Measurements from ENCODE around the gene TLL2.

TLL2 gene

DNA sequence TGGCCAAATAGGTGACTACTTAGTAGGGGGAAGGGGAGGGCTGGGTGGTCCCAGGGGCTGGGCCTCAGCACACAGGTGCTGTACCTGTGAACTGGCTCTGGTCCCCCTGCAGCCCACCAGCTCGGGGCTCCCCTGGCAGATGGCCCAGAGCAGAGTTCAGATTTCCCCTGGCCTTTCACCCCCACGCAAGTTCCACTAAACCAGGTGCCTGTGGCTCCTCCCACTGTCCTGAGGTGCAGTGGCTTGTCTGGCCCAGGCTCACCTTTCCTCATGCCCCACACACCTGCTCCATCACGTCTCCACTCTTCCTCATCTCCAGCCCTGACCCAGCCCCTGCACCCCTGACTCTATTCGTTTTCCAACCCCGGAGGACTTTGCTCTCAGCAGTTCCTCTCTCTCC, 107.6 kb downstream of the TLL2 start:
- TF ChIP-seq, protein P1, sequence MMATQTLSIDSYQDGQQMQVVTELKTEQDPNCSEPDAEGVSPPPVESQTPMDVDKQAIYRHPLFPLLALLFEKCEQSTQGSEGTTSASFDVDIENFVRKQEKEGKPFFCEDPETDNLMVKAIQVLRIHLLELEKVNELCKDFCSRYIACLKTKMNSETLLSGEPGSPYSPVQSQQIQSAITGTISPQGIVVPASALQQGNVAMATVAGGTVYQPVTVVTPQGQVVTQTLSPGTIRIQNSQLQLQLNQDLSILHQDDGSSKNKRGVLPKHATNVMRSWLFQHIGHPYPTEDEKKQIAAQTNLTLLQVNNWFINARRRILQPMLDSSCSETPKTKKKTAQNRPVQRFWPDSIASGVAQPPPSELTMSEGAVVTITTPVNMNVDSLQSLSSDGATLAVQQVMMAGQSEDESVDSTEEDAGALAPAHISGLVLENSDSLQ (IDR thresholded peaks at IDR 0.05) = no peak
- TF ChIP-seq L3MBTL2 (conservative IDR thresholded peaks at IDR 0.05) = no peak
- no peak for TF ChIP-seq CTBP1 (IDR thresholded peaks at IDR 0.05; ENCODE audit: borderline replicate concordance)
- no peak for TF ChIP-seq SP1 (IDR thresholded peaks at IDR 0.05)
- TF ChIP-seq FOXM1 (IDR thresholded peaks at IDR 0.05; ENCODE audit: borderline replicate concordance) = no peak
- no peak for TF ChIP-seq BHLHE40 (IDR thresholded peaks at IDR 0.05; ENCODE audit: borderline replicate concordance)
- TF ChIP-seq ELF4 (IDR thresholded peaks at IDR 0.05) = no peak
- no peak for TF ChIP-seq TARDBP (IDR thresholded peaks at IDR 0.05)
- TF ChIP-seq FOXK2 (IDR thresholded peaks at IDR 0.05) = no peak
- no peak for TF ChIP-seq HDGF (IDR thresholded peaks at IDR 0.05; ENCODE audit: borderline replicate concordance)
- TF ChIP-seq FOXA1 (IDR thresholded peaks at IDR 0.05) = no peak
- no peak for TF ChIP-seq ZNF384 (IDR thresholded peaks at IDR 0.05)
- TF ChIP-seq ARNT (IDR thresholded peaks at IDR 0.05) = no peak
- no peak for TF ChIP-seq SUZ12 (IDR thresholded peaks at IDR 0.05)
- TF ChIP-seq NFRKB (IDR thresholded peaks at IDR 0.05) = no peak
- TF ChIP-seq LEF1 (IDR thresholded peaks at IDR 0.05; ENCODE audit: borderline replicate concordance) = no peak
- no peak for DNase-seq (ENCODE audit: extremely low spot score)
- POLR2A ChIA-PET = no interaction called here
- CTCF ChIA-PET = interaction anchor here (0.5 to 0.6 kb wide), 2 partner anchors 9 to 364 kb away, joined by 3 to 5 read pairs; no protein-coding TSS in a partner anchor

GRCh38 chr10:96402417-96403305, 111.1 kb downstream of the TLL2 start:
- no peak for DNase-seq (ENCODE audit: extremely low spot score)
- ChIA-PET CTCF (interaction anchor here (1.4 kb wide), 1 partner anchor 11 kb away, joined by 3 read pairs; no protein-coding TSS in a partner anchor), POLR2A (no interaction called here)
- no peak for TF ChIP-seq CTBP1 (IDR thresholded peaks at IDR 0.05; ENCODE audit: borderline replicate concordance)
- TF ChIP-seq FOXA1 (IDR thresholded peaks at IDR 0.05) = no peak
- no peak for TF ChIP-seq FOXK2 (IDR thresholded peaks at IDR 0.05)
- no peak for TF ChIP-seq NFRKB (IDR thresholded peaks at IDR 0.05)
- no peak for TF ChIP-seq SUZ12 (IDR thresholded peaks at IDR 0.05)
- TF ChIP-seq FOXM1 (IDR thresholded peaks at IDR 0.05; ENCODE audit: borderline replicate concordance) = no peak
- TF ChIP-seq L3MBTL2 (conservative IDR thresholded peaks at IDR 0.05) = no peak
- TF ChIP-seq HDGF (IDR thresholded peaks at IDR 0.05; ENCODE audit: borderline replicate concordance) = no peak
- TF ChIP-seq, protein P1 (IDR thresholded peaks at IDR 0.05) = no peak
- no peak for TF ChIP-seq SP1 (IDR thresholded peaks at IDR 0.05)
- no peak for TF ChIP-seq BHLHE40 (IDR thresholded peaks at IDR 0.05; ENCODE audit: borderline replicate concordance)
- no peak for TF ChIP-seq LEF1 (IDR thresholded peaks at IDR 0.05; ENCODE audit: borderline replicate concordance)
- no peak for TF ChIP-seq ARNT (IDR thresholded peaks at IDR 0.05)
- TF ChIP-seq ELF4 (IDR thresholded peaks at IDR 0.05) = no peak
- TF ChIP-seq TARDBP (IDR thresholded peaks at IDR 0.05) = no peak
- no peak for TF ChIP-seq ZNF384 (IDR thresholded peaks at IDR 0.05)

- ChIA-PET POLR2A (no interaction called here), CTCF (interaction anchor here (1.4 kb wide), 1 partner anchor 13 kb away, joined by 3 read pairs; no protein-coding TSS in a partner anchor)
- no peak for DNase-seq (ENCODE audit: extremely low spot score)
- TF ChIP-seq L3MBTL2 (conservative IDR thresholded peaks at IDR 0.05) (no peak), LEF1 (IDR thresholded peaks at IDR 0.05; ENCODE audit: borderline replicate concordance) (no peak), FOXK2 (IDR thresholded peaks at IDR 0.05) (no peak), ZNF384 (IDR thresholded peaks at IDR 0.05) (no peak), FOXM1 (IDR thresholded peaks at IDR 0.05; ENCODE audit: borderline replicate concordance) (no peak), BHLHE40 (IDR thresholded peaks at IDR 0.05; ENCODE audit: borderline replicate concordance) (no peak), ARNT (IDR thresholded peaks at IDR 0.05) (no peak), TARDBP (IDR thresholded peaks at IDR 0.05) (no peak), SUZ12 (IDR thresholded peaks at IDR 0.05) (no peak), HDGF (IDR thresholded peaks at IDR 0.05; ENCODE audit: borderline replicate concordance) (no peak), CTBP1 (IDR thresholded peaks at IDR 0.05; ENCODE audit: borderline replicate concordance) (no peak), FOXA1 (IDR thresholded peaks at IDR 0.05) (no peak), SP1 (IDR thresholded peaks at IDR 0.05) (no peak), ELF4 (IDR thresholded peaks at IDR 0.05) (no peak), NFRKB (IDR thresholded peaks at IDR 0.05) (no peak)
- TF ChIP-seq, protein P1 (IDR thresholded peaks at IDR 0.05) = no peak
Measured at GRCh38 chr10:96401036-96401435, 112.7 kb downstream of the TLL2 start.

- DNase-seq (ENCODE audit: extremely low spot score) = no peak
- ChIA-PET CTCF (no interaction called here), POLR2A (no interaction called here)
- TF ChIP-seq ELF4 (IDR thresholded peaks at IDR 0.05) = no peak
- no peak for TF ChIP-seq ARNT (IDR thresholded peaks at IDR 0.05)
- TF ChIP-seq, protein P1 (IDR thresholded peaks at IDR 0.05) = no peak
- TF ChIP-seq FOXK2 (IDR thresholded peaks at IDR 0.05) = no peak
- TF ChIP-seq SUZ12 (IDR thresholded peaks at IDR 0.05) = no peak
- no peak for TF ChIP-seq NFRKB (IDR thresholded peaks at IDR 0.05)
- no peak for TF ChIP-seq L3MBTL2 (conservative IDR thresholded peaks at IDR 0.05)
- TF ChIP-seq FOXA1 (IDR thresholded peaks at IDR 0.05) = no peak
Measured at GRCh38 chr10:96400465-96400864, 113.3 kb downstream of the TLL2 start.

DNA sequence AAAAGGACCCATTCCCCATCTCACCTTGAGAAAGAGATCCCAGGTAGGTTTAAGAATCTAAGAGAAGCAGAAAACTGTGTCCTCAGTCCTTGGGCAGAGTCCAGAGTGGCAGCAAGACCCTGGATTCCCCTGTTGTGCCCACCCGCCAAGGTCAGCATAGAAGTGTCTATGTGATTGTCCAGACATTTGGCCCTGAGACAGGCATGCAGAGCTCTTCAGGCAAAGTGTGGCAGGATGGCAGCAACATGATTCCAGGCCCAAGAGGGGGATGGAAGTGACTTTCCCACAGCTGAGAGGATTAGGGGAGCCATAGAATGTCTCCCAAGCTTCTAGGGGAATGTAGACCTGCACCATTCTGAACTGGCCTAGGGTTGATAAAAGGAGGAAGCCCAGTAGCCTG, 115.8 kb downstream of the TLL2 start:
- ChIA-PET CTCF (no interaction called here), POLR2A (no interaction called here)
- DNase-seq (ENCODE audit: extremely low spot score) = no peak
- TF ChIP-seq FOXM1 (IDR thresholded peaks at IDR 0.05; ENCODE audit: borderline replicate concordance) = no peak
- TF ChIP-seq L3MBTL2 (conservative IDR thresholded peaks at IDR 0.05) = no peak
- no peak for TF ChIP-seq ELF4 (IDR thresholded peaks at IDR 0.05)
- TF ChIP-seq SUZ12 (IDR thresholded peaks at IDR 0.05) = no peak

Data from HEK293T (cell line).